ENCODE data around the gene KAZN.

Gene KAZN

GRCh38 chr1:14774225-14774624 is 175.7 kb downstream of the KAZN start:
- peaks cover 5% of the 10 kb centered on the region for H3K27me3 Mint-ChIP-seq
- ATAC-seq (ENCODE audit: low read depth) (no peak), DNase-seq (ENCODE audit: low spot score in 2 of 2) (no peak)
- no peaks in the 10 kb centered on the region for H3K36me3 Mint-ChIP-seq
- H3K4me1 Mint-ChIP-seq = no peaks in the 10 kb centered on the region
- H3K9me3 Mint-ChIP-seq = no peaks in the 10 kb centered on the region
- H3K4me3 Mint-ChIP-seq = no peak overlapping the region
- H3K27ac Mint-ChIP-seq = no peak overlapping the region

DNA sequence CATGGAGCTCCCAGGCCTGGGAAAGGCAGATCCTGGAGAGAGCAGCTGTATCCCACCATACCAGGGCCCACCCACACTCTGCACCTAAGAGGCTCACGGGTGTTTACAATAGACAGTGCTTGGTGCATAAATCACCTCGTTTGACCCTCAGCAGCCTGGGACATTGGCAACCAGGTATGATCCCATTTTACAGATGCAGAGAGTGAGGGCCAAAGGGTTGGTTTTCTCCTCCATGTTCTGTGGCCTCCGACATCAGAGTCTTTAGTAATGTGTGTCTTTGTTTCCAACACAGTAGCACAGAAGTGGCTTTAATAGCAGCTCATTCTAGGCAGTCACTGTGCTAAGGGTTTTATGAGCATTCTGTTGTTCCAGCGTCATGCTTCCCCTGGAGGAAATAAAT is 176.5 kb downstream of the KAZN start:
- H3K36me3 Mint-ChIP-seq = no peaks in the 10 kb centered on the region
- no peak for DNase-seq (ENCODE audit: low spot score in 2 of 2)
- no peak overlapping the region for H3K27ac Mint-ChIP-seq
- H3K9me3 Mint-ChIP-seq = no peaks in the 10 kb centered on the region
- H3K4me3 Mint-ChIP-seq = no peak overlapping the region
- peaks cover 8% of the 10 kb centered on the region for H3K27me3 Mint-ChIP-seq
- no peak for ATAC-seq (ENCODE audit: low read depth)
- no peaks in the 10 kb centered on the region for H3K4me1 Mint-ChIP-seq

DNA sequence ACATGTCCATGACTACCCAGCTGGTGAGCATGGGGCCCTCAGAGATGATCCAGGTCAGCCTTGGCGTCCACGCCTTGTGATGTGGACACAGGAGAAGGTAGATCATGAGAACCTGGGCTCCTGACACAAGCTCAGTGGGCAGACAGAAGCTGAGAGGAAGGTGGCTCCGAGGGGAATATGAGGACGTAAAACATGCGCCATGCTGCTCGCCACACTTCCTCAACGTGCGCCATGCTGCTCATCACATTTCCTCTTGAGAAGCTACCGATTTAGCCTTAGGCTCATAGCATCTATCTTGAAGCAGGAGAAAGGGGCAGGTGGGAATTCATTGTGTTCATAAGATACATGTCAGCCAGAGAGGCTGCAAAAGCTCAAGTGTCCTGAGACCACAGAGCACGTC is 176.9 kb downstream of the KAZN start:
- Mint-ChIP-seq H3K4me1 (no peaks in the 10 kb centered on the region), H3K27ac (no peak overlapping the region), H3K4me3 (no peak overlapping the region), H3K9me3 (no peaks in the 10 kb centered on the region), H3K36me3 (no peaks in the 10 kb centered on the region), H3K27me3 (peaks cover 10% of the 10 kb centered on the region)
- ATAC-seq (ENCODE audit: low read depth) (no peak), DNase-seq (ENCODE audit: low spot score in 2 of 2) (no peak)

- ATAC-seq (ENCODE audit: low read depth) = no peak
- H3K27me3 Mint-ChIP-seq = peaks cover 10% of the 10 kb centered on the region
- no peaks in the 10 kb centered on the region for H3K9me3 Mint-ChIP-seq
- H3K36me3 Mint-ChIP-seq = no peaks in the 10 kb centered on the region
- no peaks in the 10 kb centered on the region for H3K4me1 Mint-ChIP-seq
- no peak overlapping the region for H3K4me3 Mint-ChIP-seq
- DNase-seq (ENCODE audit: low spot score in 2 of 2) = no peak
- H3K27ac Mint-ChIP-seq = no peak overlapping the region
Observed at GRCh38 chr1:14777516-14778506, 179.3 kb downstream of the KAZN start.

GRCh38 chr1:14778541-14778897 is 180.0 kb downstream of the KAZN start:
- ATAC-seq (ENCODE audit: low read depth) = no peak
- Mint-ChIP-seq H3K4me3 (no peak overlapping the region), H3K4me1 (no peaks in the 10 kb centered on the region), H3K9me3 (no peaks in the 10 kb centered on the region), H3K36me3 (no peaks in the 10 kb centered on the region), H3K27ac (no peak overlapping the region), H3K27me3 (peaks cover 10% of the 10 kb centered on the region)
- no peak for DNase-seq (ENCODE audit: low spot score in 2 of 2)

- Mint-ChIP-seq H3K27me3 (peaks cover 10% of the 10 kb centered on the region), H3K4me1 (no peaks in the 10 kb centered on the region), H3K27ac (no peak overlapping the region), H3K4me3 (no peak overlapping the region), H3K36me3 (no peaks in the 10 kb centered on the region), H3K9me3 (no peaks in the 10 kb centered on the region)
- DNase-seq (ENCODE audit: low spot score in 2 of 2) (peak; percentile 11 to 22), ATAC-seq (ENCODE audit: low read depth) (no peak)
Observed at GRCh38 chr1:14778898-14779865, 180.7 kb downstream of the KAZN start.

- Mint-ChIP-seq H3K36me3 (no peaks in the 10 kb centered on the region), H3K27ac (no peak overlapping the region), H3K4me1 (no peaks in the 10 kb centered on the region), H3K4me3 (no peak overlapping the region), H3K9me3 (no peaks in the 10 kb centered on the region), H3K27me3 (peaks cover 10% of the 10 kb centered on the region)
- DNase-seq (ENCODE audit: low spot score in 2 of 2) (no peak), ATAC-seq (ENCODE audit: low read depth) (no peak)
Observed at GRCh38 chr1:14780271-14780670, 181.8 kb downstream of the KAZN start.

DNA sequence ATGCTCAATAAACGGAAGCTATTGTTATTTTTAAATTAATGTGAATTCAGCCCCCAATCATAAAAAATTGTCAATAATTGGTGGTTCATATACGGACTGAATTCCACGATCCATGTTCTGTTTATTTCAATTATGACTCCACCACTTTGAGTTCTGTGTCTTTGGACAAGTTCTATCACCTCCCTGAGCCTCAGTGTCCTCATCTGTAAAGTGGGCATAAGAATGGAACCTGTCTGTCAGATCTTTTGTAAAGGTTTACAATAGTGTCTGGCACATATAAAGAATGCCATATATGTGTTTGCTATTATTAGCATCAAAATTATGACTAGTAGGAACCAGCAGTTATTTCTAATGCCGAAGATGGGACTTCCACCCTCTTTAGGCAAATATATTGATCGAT is 183.3 kb downstream of the KAZN start:
- no peak for ATAC-seq (ENCODE audit: low read depth)
- H3K4me3 Mint-ChIP-seq = no peak overlapping the region
- H3K27ac Mint-ChIP-seq = no peak overlapping the region
- H3K36me3 Mint-ChIP-seq = no peaks in the 10 kb centered on the region
- no peaks in the 10 kb centered on the region for H3K4me1 Mint-ChIP-seq
- peaks cover 8% of the 10 kb centered on the region for H3K27me3 Mint-ChIP-seq
- H3K9me3 Mint-ChIP-seq = no peaks in the 10 kb centered on the region
- no peak for DNase-seq (ENCODE audit: low spot score in 2 of 2)

DNA sequence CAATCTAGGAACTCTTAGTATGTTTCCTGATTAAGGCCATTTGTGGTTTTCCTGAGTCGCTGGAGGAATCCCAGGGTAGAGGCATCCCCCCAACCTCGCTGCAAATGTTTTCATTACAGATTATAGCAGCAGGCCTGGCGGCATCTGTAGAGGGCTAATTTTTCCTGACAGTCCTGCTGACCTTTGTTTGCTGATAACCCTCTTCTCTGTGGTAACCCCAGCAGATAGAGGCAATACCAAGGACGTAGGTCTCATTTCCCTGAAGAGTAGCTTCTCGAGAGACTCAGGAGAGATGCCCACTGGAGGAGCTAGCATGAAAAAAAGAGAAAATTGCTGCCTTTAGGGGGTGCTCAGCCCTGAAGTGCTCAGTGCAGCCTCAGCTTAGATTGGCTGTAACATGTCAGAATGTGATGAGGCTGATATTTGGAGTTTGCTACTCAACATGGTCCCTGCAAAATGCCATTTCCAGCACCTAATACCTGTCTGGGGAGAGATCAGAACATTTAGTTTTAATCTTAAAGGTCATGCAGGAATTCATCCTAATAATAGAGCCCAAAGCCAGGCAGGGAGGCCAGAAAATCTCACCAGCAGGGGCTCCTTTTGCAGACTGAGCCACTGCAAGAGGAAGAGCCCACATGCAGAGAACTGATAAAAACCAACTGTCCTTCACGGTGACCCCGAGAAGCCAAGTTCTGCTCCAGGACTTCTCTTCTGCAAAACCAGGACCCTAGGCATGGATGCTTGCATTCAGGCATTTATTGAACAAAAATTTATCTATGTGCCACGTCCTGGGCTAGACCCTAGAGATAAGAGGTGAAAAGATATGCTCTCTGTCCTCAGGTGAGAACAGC is 184.5 kb downstream of the KAZN start:
- Mint-ChIP-seq H3K27ac (no peak overlapping the region), H3K36me3 (no peaks in the 10 kb centered on the region), H3K27me3 (peaks cover 6% of the 10 kb centered on the region), H3K9me3 (no peaks in the 10 kb centered on the region), H3K4me1 (no peaks in the 10 kb centered on the region), H3K4me3 (no peak overlapping the region)
- no peak for DNase-seq (ENCODE audit: low spot score in 2 of 2)
- ATAC-seq (ENCODE audit: low read depth) = no peak

DNA sequence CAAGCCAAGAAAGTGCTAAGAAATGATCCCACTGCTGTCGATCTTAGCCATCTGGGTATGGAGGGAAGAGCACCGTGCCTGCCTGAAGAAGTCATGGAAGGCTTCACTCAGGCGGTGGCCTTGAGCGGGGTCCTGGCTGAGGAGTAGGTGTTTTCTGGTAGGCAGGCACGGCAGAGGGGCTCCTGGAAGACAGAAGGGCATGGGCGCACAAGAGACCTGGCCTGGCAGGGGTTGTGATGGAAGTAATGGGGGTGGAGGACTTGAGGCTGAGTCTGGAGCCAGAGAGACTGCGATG is 185.1 kb downstream of the KAZN start:
- H3K27me3 Mint-ChIP-seq = peaks cover 6% of the 10 kb centered on the region
- ATAC-seq (ENCODE audit: low read depth) (no peak), DNase-seq (ENCODE audit: low spot score in 2 of 2) (no peak)
- H3K9me3 Mint-ChIP-seq = no peaks in the 10 kb centered on the region
- no peaks in the 10 kb centered on the region for H3K4me1 Mint-ChIP-seq
- H3K27ac Mint-ChIP-seq = no peak overlapping the region
- no peaks in the 10 kb centered on the region for H3K36me3 Mint-ChIP-seq
- no peak overlapping the region for H3K4me3 Mint-ChIP-seq

DNA sequence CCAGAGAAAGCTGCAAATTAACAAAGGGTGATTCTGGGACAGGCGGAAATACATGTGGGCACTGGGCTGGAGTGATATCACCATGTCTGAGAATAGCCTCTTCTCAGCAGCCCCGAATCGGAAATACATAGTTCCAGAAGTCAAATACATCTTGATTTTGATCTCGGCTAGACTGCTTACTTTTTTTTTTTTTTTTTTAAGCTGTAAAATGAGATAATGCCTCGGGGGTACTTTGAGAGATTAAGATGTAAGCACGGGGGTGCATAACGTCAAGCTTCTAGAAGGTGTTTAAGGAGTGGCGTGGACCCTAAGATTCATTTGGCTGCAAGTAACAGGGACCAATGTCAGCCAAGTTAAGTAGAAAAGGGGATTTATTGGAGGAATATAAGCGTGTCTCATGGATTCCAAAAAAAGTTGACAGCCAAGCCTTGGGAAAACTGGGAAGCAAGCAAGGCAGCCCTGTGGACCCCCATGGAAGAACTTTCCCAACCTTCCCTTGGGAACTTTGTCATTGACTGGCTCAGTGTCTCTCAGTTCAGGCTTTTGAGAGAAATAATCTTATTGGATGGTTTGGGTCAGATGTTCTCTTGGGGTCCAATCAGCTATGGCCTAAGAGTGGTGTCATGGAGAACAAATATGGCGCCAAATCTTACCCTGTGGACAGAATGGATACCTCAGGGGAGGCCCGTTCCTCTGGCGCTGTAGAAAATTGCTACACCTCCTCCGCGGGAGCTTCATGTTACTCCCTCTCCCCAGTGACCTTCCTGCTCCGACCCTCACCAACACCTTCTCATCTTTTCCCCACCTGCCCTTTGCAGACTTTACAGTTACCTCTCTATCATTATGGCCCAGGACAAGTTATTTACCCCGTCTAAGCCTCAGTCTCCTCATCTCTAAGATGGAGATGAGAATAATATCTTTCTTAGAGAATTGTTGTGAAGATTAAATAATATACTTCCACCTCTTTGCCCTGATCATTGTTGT is 186.6 kb downstream of the KAZN start:
- DNase-seq (ENCODE audit: low spot score in 2 of 2) (no peak), ATAC-seq (ENCODE audit: low read depth) (no peak)
- Mint-ChIP-seq H3K9me3 (no peaks in the 10 kb centered on the region), H3K4me3 (no peak overlapping the region), H3K27me3 (peaks cover 2% of the 10 kb centered on the region), H3K36me3 (no peaks in the 10 kb centered on the region), H3K27ac (no peak overlapping the region), H3K4me1 (no peaks in the 10 kb centered on the region)

GRCh38 chr1:14786109-14786675 is 187.7 kb downstream of the KAZN start:
- Mint-ChIP-seq H3K4me3 (no peak overlapping the region), H3K27me3 (no peaks in the 10 kb centered on the region), H3K9me3 (no peaks in the 10 kb centered on the region), H3K27ac (no peak overlapping the region), H3K4me1 (no peaks in the 10 kb centered on the region), H3K36me3 (no peaks in the 10 kb centered on the region)
- no peak for ATAC-seq (ENCODE audit: low read depth)
- DNase-seq (ENCODE audit: low spot score in 2 of 2) = no peak

DNA sequence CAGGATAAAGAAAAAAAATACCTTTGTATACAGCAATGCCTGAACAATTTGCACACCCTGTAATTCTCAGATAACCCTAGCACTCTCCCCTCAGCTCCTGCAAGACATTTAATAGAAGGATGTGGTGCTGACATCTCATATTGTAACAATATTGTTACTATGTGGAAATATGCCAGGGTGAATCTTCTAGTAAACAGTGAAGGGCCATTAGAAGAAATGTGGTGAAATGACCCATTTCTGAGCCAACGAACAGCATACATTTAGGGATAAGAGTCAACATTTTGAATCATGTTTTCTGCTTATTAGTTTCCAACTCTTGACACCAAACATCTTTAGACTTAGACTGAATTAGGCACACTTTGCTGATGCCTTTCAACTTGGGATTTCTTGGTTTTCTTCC is 188.2 kb downstream of the KAZN start:
- Mint-ChIP-seq H3K4me3 (no peak overlapping the region), H3K36me3 (no peaks in the 10 kb centered on the region), H3K27ac (no peak overlapping the region), H3K9me3 (no peaks in the 10 kb centered on the region), H3K4me1 (no peaks in the 10 kb centered on the region), H3K27me3 (no peaks in the 10 kb centered on the region)
- DNase-seq (ENCODE audit: low spot score in 2 of 2) (no peak), ATAC-seq (ENCODE audit: low read depth) (no peak)

Measured in memory B cell (primary cell).